ENCODE measurements around the gene SPRING1. TPM values are rescaled to one million over a fixed set of nuclear protein-coding genes. Genes with fewer than 3 reads are reported as not detected.

The SPRING1 gene
- total RNA-seq, 1 donor from 2014 or later = 11.0 TPM

- TF ChIP-seq CTCF (IDR thresholded peaks at IDR 0.05; ENCODE audit: borderline replicate concordance) = peak; percentile 43
- Histone ChIP-seq H3K9me3 (replicated peaks) (no peaks in the 10 kb centered on the region), H3K4me3 (no peak overlapping the region), H3K27ac (replicated peaks) (no peak overlapping the region), H3K4me1 (peaks cover 42% of the 10 kb centered on the region), H3K36me3 (no peaks in the 10 kb centered on the region), H3K27me3 (ENCODE audit: low read depth) (peaks cover 20% of the 10 kb centered on the region)
- intact Hi-C loops (cut with micrococcal nuclease) = no loop called here
- DNase-seq = no peak
Measured at GRCh38 chr12:116697305-116697704, 40.6 kb downstream of the SPRING1 start.

GRCh38 chr12:116695464-116695725 is 42.5 kb downstream of the SPRING1 start:
- DNase-seq = no peak
- Histone ChIP-seq H3K9me3 (replicated peaks) (no peaks in the 10 kb centered on the region), H3K27ac (replicated peaks) (no peak overlapping the region), H3K27me3 (ENCODE audit: low read depth) (peaks cover 38% of the 10 kb centered on the region), H3K4me1 (peaks cover 42% of the 10 kb centered on the region), H3K36me3 (no peaks in the 10 kb centered on the region), H3K4me3 (no peak overlapping the region)
- TF ChIP-seq CTCF (IDR thresholded peaks at IDR 0.05; ENCODE audit: borderline replicate concordance) = no peak
- intact Hi-C loops (cut with micrococcal nuclease) = no loop called here

- peak; percentile 34 for DNase-seq
- Histone ChIP-seq H3K27ac (replicated peaks) (peak overlapping the region; percentile 61), H3K36me3 (no peaks in the 10 kb centered on the region), H3K4me3 (peak overlapping the region; percentile 56), H3K4me1 (peaks cover 42% of the 10 kb centered on the region), H3K27me3 (ENCODE audit: low read depth) (peaks cover 44% of the 10 kb centered on the region), H3K9me3 (replicated peaks) (no peaks in the 10 kb centered on the region)
- TF ChIP-seq CTCF (IDR thresholded peaks at IDR 0.05; ENCODE audit: borderline replicate concordance) = no peak
- intact Hi-C loops (cut with micrococcal nuclease) = no loop called here
Measured at GRCh38 chr12:116694653-116695463, 43.0 kb downstream of the SPRING1 start.

- DNase-seq = no peak
- peaks cover 50% of the 10 kb centered on the region for H3K27me3 ChIP-seq (ENCODE audit: low read depth)
- no peaks in the 10 kb centered on the region for H3K9me3 ChIP-seq (replicated peaks)
- H3K36me3 ChIP-seq = no peaks in the 10 kb centered on the region
- H3K4me3 ChIP-seq = peak overlapping the region; percentile 56
- H3K4me1 ChIP-seq = peaks cover 40% of the 10 kb centered on the region
- TF ChIP-seq CTCF (IDR thresholded peaks at IDR 0.05; ENCODE audit: borderline replicate concordance) = no peak
- intact Hi-C loops (cut with micrococcal nuclease) = no loop called here
- peak overlapping the region; percentile 61 for H3K27ac ChIP-seq (replicated peaks)
Measured at GRCh38 chr12:116693286-116694227, 44.3 kb downstream of the SPRING1 start.

GRCh38 chr12:116692605-116693004 is 45.3 kb downstream of the SPRING1 start:
- Histone ChIP-seq H3K27ac (replicated peaks) (no peak overlapping the region), H3K27me3 (ENCODE audit: low read depth) (peaks cover 50% of the 10 kb centered on the region), H3K36me3 (no peaks in the 10 kb centered on the region), H3K4me3 (no peak overlapping the region), H3K9me3 (replicated peaks) (no peaks in the 10 kb centered on the region), H3K4me1 (peaks cover 36% of the 10 kb centered on the region)
- TF ChIP-seq CTCF (IDR thresholded peaks at IDR 0.05; ENCODE audit: borderline replicate concordance) = no peak
- intact Hi-C loops (cut with micrococcal nuclease) = no loop called here
- no peak for DNase-seq
